GM19239 (cell line): ENCODE data around the gene KIRREL3.

ENCODE experiments used
- DNase-seq: peaks from one replicate; pipeline ENCODE4 v3.0.0; 2011; ENCODE audit warnings: low spot score; ENCODE audit not compliant: insufficient read length
- FAIRE-seq: peaks from 2 replicates; lab custom pipeline; 2011; peaks lifted over from hg19 to GRCh38; lab: Jason Lieb, UNC

KIRREL3 gene

GRCh38 chr11:126754591-126755426 lies 245.8 kb downstream of the KIRREL3 start:
- DNase-seq (no peak), FAIRE-seq (no peak)

- DNase-seq = no peak
- no peak for FAIRE-seq
Observed at GRCh38 chr11:126753990-126754389, 246.6 kb downstream of the KIRREL3 start.

GRCh38 chr11:126751242-126751641 lies 249.3 kb downstream of the KIRREL3 start:
- no peak for FAIRE-seq
- no peak for DNase-seq

- no peak for FAIRE-seq
Observed at GRCh38 chr11:126748793-126749192, 251.8 kb downstream of the KIRREL3 start.

GRCh38 chr11:126748100-126748791 lies 252.3 kb downstream of the KIRREL3 start:
- DNase-seq = no peak
- no peak for FAIRE-seq

More at GRCh38 chr11:126748793-126749192, 251.8 kb downstream of the KIRREL3 start:
- no peak for DNase-seq

- FAIRE-seq = no peak
- DNase-seq = no peak
Observed at GRCh38 chr11:126747315-126747714, 253.3 kb downstream of the KIRREL3 start.

GRCh38 chr11:126746443-126746842 lies 254.1 kb downstream of the KIRREL3 start:
- DNase-seq (no peak), FAIRE-seq (no peak)

GRCh38 chr11:126744699-126745098 lies 255.9 kb downstream of the KIRREL3 start:
- no peak for FAIRE-seq

GRCh38 chr11:126743628-126744027 lies 256.9 kb downstream of the KIRREL3 start:
- DNase-seq (no peak), FAIRE-seq (no peak)

More at GRCh38 chr11:126744699-126745098, 255.9 kb downstream of the KIRREL3 start:
- no peak for DNase-seq

- FAIRE-seq = no peak
- DNase-seq = no peak
Observed at GRCh38 chr11:126742582-126742981, 258.0 kb downstream of the KIRREL3 start.

GRCh38 chr11:126740846-126741245 lies 259.7 kb downstream of the KIRREL3 start:
- DNase-seq (no peak), FAIRE-seq (no peak)

- no peak for FAIRE-seq
- no peak for DNase-seq
Observed at GRCh38 chr11:126739499-126740145, 260.9 kb downstream of the KIRREL3 start.

GRCh38 chr11:126738295-126739031 lies 262.1 kb downstream of the KIRREL3 start:
- FAIRE-seq (no peak), DNase-seq (no peak)

- DNase-seq (no peak), FAIRE-seq (no peak)
Observed at GRCh38 chr11:126736682-126737572, 263.6 kb downstream of the KIRREL3 start.

GRCh38 chr11:126734752-126735151 lies 265.8 kb downstream of the KIRREL3 start:
- FAIRE-seq (no peak), DNase-seq (no peak)

GRCh38 chr11:126733685-126734084 lies 266.9 kb downstream of the KIRREL3 start:
- FAIRE-seq (no peak), DNase-seq (no peak)

GRCh38 chr11:126732981-126733380 lies 267.6 kb downstream of the KIRREL3 start:
- DNase-seq (peak; percentile 26), FAIRE-seq (peak; percentile 72)

GRCh38 chr11:126731576-126732142 lies 268.9 kb downstream of the KIRREL3 start:
- no peak for FAIRE-seq
- DNase-seq = no peak

- DNase-seq (no peak), FAIRE-seq (no peak)
Observed at GRCh38 chr11:126727381-126727780, 273.2 kb downstream of the KIRREL3 start.
